Gastrocnemius medialis (tissue), 4 donors: ENCODE measurements around the gene NOP14.

Experiments
- CTCF ChIP-seq, 5 experiments: fragments of 450-650 bp in 3 of 5; fragments of 200-600 bp in 2 of 5; sonication (generic) in 2 of 5; IDR thresholded peaks in 4 of 5; conservative IDR thresholded peaks in 1 of 5; 1 replicate in 4 of 5; 2 replicates in 1 of 5; pipeline ENCODE4 v1.5.1; 2016 to 2019; ENCODE audit warnings: antibody characterized with exemption in 5 of 5, mild to moderate bottlenecking in 3 of 5, moderate library complexity in 3 of 5
- POLR2A ChIP-seq, 2 donors: fragments of 450-650 bp; IDR thresholded peaks; one replicate each; pipeline ENCODE4 v1.6.1; 2017; ENCODE audit warnings: antibody characterized with exemption in 2 of 2, mild to moderate bottlenecking in 2 of 2, moderate library complexity in 2 of 2

DNA sequence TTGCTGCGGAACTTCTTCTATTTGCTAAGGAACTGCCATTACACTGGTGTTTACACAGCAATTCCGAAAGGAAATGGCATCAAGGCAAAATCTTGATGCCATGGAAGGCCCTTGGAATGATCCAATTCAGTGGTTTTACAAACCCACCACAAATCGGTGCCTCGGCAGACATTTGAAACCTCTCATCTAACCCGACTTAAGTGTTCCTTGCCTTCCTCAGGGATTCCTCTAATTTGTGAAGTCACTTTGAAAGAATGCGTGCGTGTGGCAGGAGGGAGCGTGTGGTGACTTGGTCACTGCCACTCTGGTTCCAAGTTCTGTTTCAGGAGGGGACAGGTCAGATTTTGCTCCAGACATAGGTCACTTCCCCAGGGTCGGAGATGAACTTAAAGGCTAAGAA is 4.8 kb downstream of the NOP14 start:
- TF ChIP-seq CTCF (IDR thresholded peaks at IDR 0.05 in 4 of 5, conservative IDR thresholded peaks at IDR 0.05 in 1 of 5) (no peak), POLR2A (IDR thresholded peaks at IDR 0.05) (no peak)
